Activated T-helper 2 cell treated with anti-CD3 and anti-CD28 coated beads, Interferon-gamma antibody, Interleukin-2, Interleukin-4, amounts not matched to agents 10 μg/mL and 5 μg/mL and 100 μg/mL, durations not matched to agents 14 hours and 24 hours and 36 hours (primary cell): ENCODE results near the gene TMX2. TPM values are rescaled to one million over a fixed set of nuclear protein-coding genes. Genes with fewer than 3 reads are reported as not detected.

Source experiments
- total RNA-seq: library from RNA; stranded (reverse); gene quantifications from 2 replicates; pipeline ENCODE4 v1.2.3, GENCODE V29; 2022

The TMX2 gene
- total RNA-seq, 1 donor from 2014 or later = 74.6 TPM

Other genes starting within 250 kb of the TMX2 start
- gene SLC43A1, start 196.9 kb upstream of the TMX2 start, total RNA-seq = 27.6 and 30.9 TPM in 2 replicates
- gene TIMM10, start 181.8 kb upstream of the TMX2 start, total RNA-seq = 76.9 and 90.0 TPM in 2 replicates
- not detected in 2 replicates for gene SMTNL1, start 175.0 kb upstream of the TMX2 start, total RNA-seq
- gene UBE2L6, start 144.9 kb upstream of the TMX2 start, total RNA-seq = 135 and 137 TPM in 2 replicates
- gene SERPING1, start 114.9 kb upstream of the TMX2 start, total RNA-seq = not detected in 2 replicates
- gene YPEL4, start 62.7 kb upstream of the TMX2 start, total RNA-seq = 0.37 and 0.64 TPM in 2 replicates
- gene CLP1, start 54.8 kb upstream of the TMX2 start, total RNA-seq = 17.7 and 19.9 TPM in 2 replicates
- gene ZDHHC5, start 44.5 kb upstream of the TMX2 start, total RNA-seq = 64.7 and 69.9 TPM in 2 replicates
- gene MED19, start 378 bp upstream of the TMX2 start, total RNA-seq = 13.0 and 14.1 TPM in 2 replicates
- gene SELENOH, start 28.9 kb downstream of the TMX2 start, total RNA-seq = 179 and 183 TPM in 2 replicates
- gene BTBD18, start 39.2 kb downstream of the TMX2 start, total RNA-seq = not detected in 2 replicates
- gene CTNND1, start 49.2 kb downstream of the TMX2 start, total RNA-seq = 6.2 and 7.5 TPM in 2 replicates